Liver (tissue), 9 donors: ENCODE data around the gene PRPSAP1. TPM values are rescaled to one million over a fixed set of nuclear protein-coding genes. Genes with fewer than 3 reads are reported as not detected.

Experiments
- DNase-seq: peaks from one replicate; pipeline ENCODE4 v3.0.0-alpha.2; 2017; ENCODE audit warnings: low spot score
- H3K27ac ChIP-seq, 2 donors: one replicate each; pipeline ENCODE4 v1.7.0; 2013; ENCODE audit warnings: inconsistent platforms in 2 of 2, low read length in 2 of 2, control low read depth in 1 of 2, low read depth in 1 of 2, mild to moderate bottlenecking in 1 of 2
- H3K27me3 ChIP-seq, 4 donors: one replicate each; pipeline versions ENCODE4 v1.6.1 to v1.7.0; 2013; ENCODE audit warnings: low read length in 3 of 4, inconsistent platforms in 1 of 4, mild to moderate bottlenecking in 1 of 4, moderate library complexity in 1 of 4; ENCODE audit not compliant: control insufficient read depth in 4 of 4, insufficient read depth in 4 of 4
- H3K36me3 ChIP-seq, 4 donors: one replicate each; pipeline versions ENCODE4 v1.6.1 to v1.7.0; 2013; ENCODE audit warnings: low read length in 3 of 4, mild to moderate bottlenecking in 3 of 4, low read depth in 1 of 4, moderate library complexity in 1 of 4; ENCODE audit not compliant: control insufficient read depth in 4 of 4, insufficient read depth in 3 of 4
- H3K4me1 ChIP-seq, 4 donors: one replicate each; pipeline versions ENCODE4 v1.6.1 to v1.7.0; 2013; ENCODE audit warnings: low read length in 3 of 4, mild to moderate bottlenecking in 3 of 4, moderate library complexity in 1 of 4; ENCODE audit not compliant: control insufficient read depth in 4 of 4, insufficient read depth in 4 of 4
- H3K4me3 ChIP-seq, 3 donors: one replicate each; pipeline versions ENCODE4 v1.6.1 to v1.7.0; 2013; ENCODE audit warnings: low read length in 3 of 3, control low read depth in 1 of 3, low read depth in 1 of 3, mild to moderate bottlenecking in 1 of 3
- H3K9ac ChIP-seq, 2 donors: one replicate each; pipeline ENCODE4 v1.7.0; 2013; ENCODE audit warnings: low read length in 2 of 2, mild to moderate bottlenecking in 2 of 2, moderate library complexity in 2 of 2, control low read depth in 1 of 2, low read depth in 1 of 2
- H3K9me3 ChIP-seq, 4 donors: one replicate each; pipeline versions ENCODE4 v1.6.1 to v1.7.0; 2013; ENCODE audit warnings: low read length in 3 of 4; ENCODE audit not compliant: control insufficient read depth in 4 of 4
- ATF3 ChIP-seq: IDR thresholded peaks from 2 replicates; pipeline ENCODE4 v1.6.1; 2016; ENCODE audit warnings: antibody characterized with exemption
- CTCF ChIP-seq: fragments of 150-350 bp; IDR thresholded peaks from 2 replicates; pipeline ENCODE4 v1.5.1; 2017; ENCODE audit warnings: improper control_type of control experiment, low read depth, low read length; ENCODE audit not compliant: missing input control
- EGR1 ChIP-seq, 2 donors: IDR thresholded peaks; 2 replicates each; pipeline ENCODE4 v1.6.1; 2016 to 2018; ENCODE audit warnings: antibody characterized with exemption in 2 of 2, low read depth in 2 of 2
- FOXA1 ChIP-seq: IDR thresholded peaks from 2 replicates; pipeline ENCODE4 v1.6.1; 2016; ENCODE audit warnings: antibody characterized with exemption
- FOXA2 ChIP-seq: IDR thresholded peaks from 2 replicates; pipeline ENCODE4 v1.6.1; 2016; ENCODE audit warnings: antibody characterized with exemption
- GABPA ChIP-seq, 2 donors: IDR thresholded peaks in 1 of 2; conservative IDR thresholded peaks in 1 of 2; 2 replicates each; pipeline ENCODE4 v1.6.1; 2016; ENCODE audit warnings: antibody characterized with exemption in 2 of 2, mild to moderate bottlenecking in 1 of 2, moderate library complexity in 1 of 2
- HNF4A ChIP-seq, 2 donors: conservative IDR thresholded peaks; 2 replicates each; pipeline ENCODE4 v1.6.1; 2016; ENCODE audit warnings: antibody characterized with exemption in 2 of 2, mild to moderate bottlenecking in 2 of 2
- HNF4G ChIP-seq: IDR thresholded peaks from 2 replicates; pipeline ENCODE4 v1.6.1; 2016; ENCODE audit warnings: antibody characterized with exemption
- JUND ChIP-seq, 2 donors: IDR thresholded peaks; 2 replicates each; pipeline ENCODE4 v1.6.1; 2016; ENCODE audit warnings: antibody characterized with exemption in 2 of 2
- NR2F2 ChIP-seq: IDR thresholded peaks from 2 replicates; pipeline ENCODE4 v1.6.1; 2016; ENCODE audit warnings: antibody characterized with exemption
- RAD21 ChIP-seq, 2 donors: IDR thresholded peaks; 2 replicates each; pipeline ENCODE4 v1.6.1; 2016; ENCODE audit warnings: antibody characterized with exemption in 2 of 2, mild to moderate bottlenecking in 2 of 2
- REST ChIP-seq: IDR thresholded peaks from 2 replicates; pipeline ENCODE4 v1.6.1; 2016; ENCODE audit warnings: antibody characterized with exemption, mild to moderate bottlenecking
- RXRA ChIP-seq, 2 donors: IDR thresholded peaks; 2 replicates each; pipeline ENCODE4 v1.6.1; 2017 to 2018; ENCODE audit warnings: antibody characterized with exemption in 2 of 2, mild to moderate bottlenecking in 1 of 2
- SP1 ChIP-seq: IDR thresholded peaks from 2 replicates; pipeline ENCODE4 v1.6.1; 2018; ENCODE audit warnings: antibody characterized with exemption, mild to moderate bottlenecking
- TAF1 ChIP-seq: conservative IDR thresholded peaks from 2 replicates; pipeline ENCODE4 v1.6.1; 2016; ENCODE audit warnings: antibody characterized with exemption, mild to moderate bottlenecking
- YY1 ChIP-seq: IDR thresholded peaks from 2 replicates; pipeline ENCODE4 v1.6.1; 2016; ENCODE audit warnings: antibody characterized with exemption, mild to moderate bottlenecking
- ZBTB33 ChIP-seq: IDR thresholded peaks from 2 replicates; pipeline ENCODE4 v1.6.1; 2016; ENCODE audit warnings: antibody characterized with exemption
- WGBS: extraction: QIAGEN DNeasy Blood & Tissue Kit; methylation state at CpG from one replicate; pipeline ENCODE4 v1.1.7; 2013; 5-methylcytosine and 5-hydroxymethylcytosine counted together
- polyA plus RNA-seq, 2 donors: library from polyadenylated mRNA; stranded (reverse) in 1 of 2; unstranded in 1 of 2; fragments of 200-250 nt in 1 of 2; fragments of >200 nt in 1 of 2; fragmentation: Nextera tagmentation in 1 of 2; extraction: Ambion mirVana in 1 of 2; gene quantifications; one replicate each; pipeline versions ENCODE4 v1.2.1 to v1.2.3, GENCODE V29; 2013 to 2015
- total RNA-seq, 2 donors: library from RNA; depleted of rRNA; stranded (reverse); fragments of >200 nt; gene quantifications; one replicate each; pipeline ENCODE4 v1.2.3, GENCODE V29; 2014
- TF ChIP-seq, protein P1 (sequence below): IDR thresholded peaks from 2 replicates; pipeline ENCODE4 v1.6.1; 2016; ENCODE audit warnings: antibody characterized with exemption
- donor health status: healthy.
- donor health status: healthy.
- donor health status: healthy.
- donor health status: healthy.
- donor health status: healthy.

Gene PRPSAP1
- total and polyA plus RNA-seq, 4 donors: 21.4 to 78.1 (median 52.6) TPM

- no peak for TF ChIP-seq FOXA2
- TF ChIP-seq ATF3: no peak
- TF ChIP-seq YY1: no peak
- no peak for TF ChIP-seq CTCF
- TF ChIP-seq RAD21 (IDR thresholded peaks at IDR 0.05): no peak
- no peak for TF ChIP-seq TAF1
- TF ChIP-seq ZBTB33: no peak
- TF ChIP-seq JUND (IDR thresholded peaks at IDR 0.05): no peak
- no peak for TF ChIP-seq EGR1 (IDR thresholded peaks at IDR 0.05; ENCODE audit: low read depth in 2 of 2)
- TF ChIP-seq NR2F2: no peak
- no peak for TF ChIP-seq REST
- TF ChIP-seq SP1: no peak
- TF ChIP-seq HNF4G: no peak
- TF ChIP-seq, protein P1, sequence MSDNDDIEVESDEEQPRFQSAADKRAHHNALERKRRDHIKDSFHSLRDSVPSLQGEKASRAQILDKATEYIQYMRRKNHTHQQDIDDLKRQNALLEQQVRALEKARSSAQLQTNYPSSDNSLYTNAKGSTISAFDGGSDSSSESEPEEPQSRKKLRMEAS: no peak
- TF ChIP-seq RXRA (IDR thresholded peaks at IDR 0.05): no peak
- no peak for TF ChIP-seq HNF4A (conservative IDR thresholded peaks at IDR 0.05)
- no peak for TF ChIP-seq FOXA1
- no peak for TF ChIP-seq GABPA (IDR thresholded peaks at IDR 0.05 in 1 of 2, conservative IDR thresholded peaks at IDR 0.05 in 1 of 2)
- Histone ChIP-seq H3K27me3 (no peaks in the 10 kb centered on the region), H3K9me3 (no peaks in the 10 kb centered on the region), H3K36me3 (peaks cover 0 to 1% (median 0%) of the 10 kb centered on the region in 4 donors), H3K27ac (no peak overlapping the region), H3K4me1 (peaks cover 2 to 16% (median 6%) of the 10 kb centered on the region in 4 donors), H3K4me3 (no peak overlapping the region), H3K9ac (no peak overlapping the region)
- 96% methylated on average over 19 of the region's 19 CpGs for WGBS
- no peak for DNase-seq
Measured at GRCh38 chr17:76276461-76277299, 77.0 kb downstream of the PRPSAP1 start.
